SK-N-SH (cell line): ENCODE results near the gene DGLUCY.

ENCODE experiments used
- ELF1 ChIP-seq: IDR thresholded peaks from 2 replicates; pipeline ENCODE4 v1.4.0; 2012
- EZH2phosphoT487 ChIP-seq: fragments of 200-600 bp; sonication (generic); IDR thresholded peaks from 2 replicates; pipeline ENCODE4 v1.6.1; 2017; ENCODE audit warnings: low read depth, mixed run types, mild to moderate bottlenecking, antibody characterized with exemption, moderate library complexity, borderline replicate concordance
- JUND ChIP-seq: IDR thresholded peaks from 2 replicates; pipeline ENCODE4 v1.4.0; 2012
- NRF1 ChIP-seq: IDR thresholded peaks from 2 replicates; pipeline ENCODE4 v1.6.1; 2012; ENCODE audit warnings: low read depth, mild to moderate bottlenecking, low read length
- TAF1 ChIP-seq: IDR thresholded peaks from 2 replicates; pipeline ENCODE4 v1.6.1; 2012; ENCODE audit warnings: low read depth, mild to moderate bottlenecking, low read length, moderate library complexity, borderline replicate concordance
- TF ChIP-seq, protein P1 (sequence below): IDR thresholded peaks from 2 replicates; pipeline ENCODE4; 2012
- TF ChIP-seq, protein P2 (sequence below): IDR thresholded peaks from 2 replicates; pipeline ENCODE4 v1.4.0; 2012; ENCODE audit warnings: low read depth, borderline replicate concordance
- TF ChIP-seq, protein P3 (sequence below): fragments of 200-600 bp; sonication (generic); IDR thresholded peaks from 2 replicates; pipeline ENCODE4 v1.6.1; 2017; ENCODE audit warnings: antibody characterized with exemption, mild to moderate bottlenecking, moderate library complexity
- TF ChIP-seq, protein P4 (sequence below): IDR thresholded peaks from 2 replicates; pipeline ENCODE4 v1.6.1; 2012; ENCODE audit warnings: mild to moderate bottlenecking, low read depth, low read length, moderate library complexity

DNA sequence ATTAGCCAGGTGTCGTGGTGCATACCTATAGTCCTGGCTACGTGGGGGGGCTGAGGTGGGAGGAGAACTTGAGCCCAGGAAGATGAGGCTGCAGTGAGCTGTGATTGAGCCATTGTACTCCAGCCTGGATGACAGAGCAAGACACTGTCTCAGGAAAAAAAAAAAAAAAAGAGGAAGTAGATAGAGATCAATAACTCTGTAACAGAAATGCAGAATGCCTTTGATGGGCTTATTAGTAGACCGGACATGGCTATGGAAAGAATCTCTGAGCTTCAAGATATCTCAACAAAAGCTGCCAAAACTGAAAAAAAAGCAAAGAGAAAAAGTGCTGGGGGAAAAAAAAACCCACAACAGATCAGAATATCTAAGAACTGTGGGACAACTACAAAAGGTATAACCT lies 93.1 kb downstream of the DGLUCY start:
- no peak for TF ChIP-seq TAF1
- TF ChIP-seq ELF1, result no peak
- TF ChIP-seq, protein P1, sequence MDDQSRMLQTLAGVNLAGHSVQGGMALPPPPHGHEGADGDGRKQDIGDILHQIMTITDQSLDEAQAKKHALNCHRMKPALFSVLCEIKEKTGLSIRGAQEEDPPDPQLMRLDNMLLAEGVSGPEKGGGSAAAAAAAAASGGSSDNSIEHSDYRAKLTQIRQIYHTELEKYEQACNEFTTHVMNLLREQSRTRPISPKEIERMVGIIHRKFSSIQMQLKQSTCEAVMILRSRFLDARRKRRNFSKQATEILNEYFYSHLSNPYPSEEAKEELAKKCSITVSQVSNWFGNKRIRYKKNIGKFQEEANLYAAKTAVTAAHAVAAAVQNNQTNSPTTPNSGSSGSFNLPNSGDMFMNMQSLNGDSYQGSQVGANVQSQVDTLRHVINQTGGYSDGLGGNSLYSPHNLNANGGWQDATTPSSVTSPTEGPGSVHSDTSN, result no peak
- no peak for TF ChIP-seq NRF1
- TF ChIP-seq, protein P2, sequence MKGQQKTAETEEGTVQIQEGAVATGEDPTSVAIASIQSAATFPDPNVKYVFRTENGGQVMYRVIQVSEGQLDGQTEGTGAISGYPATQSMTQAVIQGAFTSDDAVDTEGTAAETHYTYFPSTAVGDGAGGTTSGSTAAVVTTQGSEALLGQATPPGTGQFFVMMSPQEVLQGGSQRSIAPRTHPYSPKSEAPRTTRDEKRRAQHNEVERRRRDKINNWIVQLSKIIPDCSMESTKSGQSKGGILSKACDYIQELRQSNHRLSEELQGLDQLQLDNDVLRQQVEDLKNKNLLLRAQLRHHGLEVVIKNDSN, result no peak
- TF ChIP-seq, protein P3, sequence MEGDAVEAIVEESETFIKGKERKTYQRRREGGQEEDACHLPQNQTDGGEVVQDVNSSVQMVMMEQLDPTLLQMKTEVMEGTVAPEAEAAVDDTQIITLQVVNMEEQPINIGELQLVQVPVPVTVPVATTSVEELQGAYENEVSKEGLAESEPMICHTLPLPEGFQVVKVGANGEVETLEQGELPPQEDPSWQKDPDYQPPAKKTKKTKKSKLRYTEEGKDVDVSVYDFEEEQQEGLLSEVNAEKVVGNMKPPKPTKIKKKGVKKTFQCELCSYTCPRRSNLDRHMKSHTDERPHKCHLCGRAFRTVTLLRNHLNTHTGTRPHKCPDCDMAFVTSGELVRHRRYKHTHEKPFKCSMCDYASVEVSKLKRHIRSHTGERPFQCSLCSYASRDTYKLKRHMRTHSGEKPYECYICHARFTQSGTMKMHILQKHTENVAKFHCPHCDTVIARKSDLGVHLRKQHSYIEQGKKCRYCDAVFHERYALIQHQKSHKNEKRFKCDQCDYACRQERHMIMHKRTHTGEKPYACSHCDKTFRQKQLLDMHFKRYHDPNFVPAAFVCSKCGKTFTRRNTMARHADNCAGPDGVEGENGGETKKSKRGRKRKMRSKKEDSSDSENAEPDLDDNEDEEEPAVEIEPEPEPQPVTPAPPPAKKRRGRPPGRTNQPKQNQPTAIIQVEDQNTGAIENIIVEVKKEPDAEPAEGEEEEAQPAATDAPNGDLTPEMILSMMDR, result no peak
- no peak for TF ChIP-seq JUND
- TF ChIP-seq, protein P4, sequence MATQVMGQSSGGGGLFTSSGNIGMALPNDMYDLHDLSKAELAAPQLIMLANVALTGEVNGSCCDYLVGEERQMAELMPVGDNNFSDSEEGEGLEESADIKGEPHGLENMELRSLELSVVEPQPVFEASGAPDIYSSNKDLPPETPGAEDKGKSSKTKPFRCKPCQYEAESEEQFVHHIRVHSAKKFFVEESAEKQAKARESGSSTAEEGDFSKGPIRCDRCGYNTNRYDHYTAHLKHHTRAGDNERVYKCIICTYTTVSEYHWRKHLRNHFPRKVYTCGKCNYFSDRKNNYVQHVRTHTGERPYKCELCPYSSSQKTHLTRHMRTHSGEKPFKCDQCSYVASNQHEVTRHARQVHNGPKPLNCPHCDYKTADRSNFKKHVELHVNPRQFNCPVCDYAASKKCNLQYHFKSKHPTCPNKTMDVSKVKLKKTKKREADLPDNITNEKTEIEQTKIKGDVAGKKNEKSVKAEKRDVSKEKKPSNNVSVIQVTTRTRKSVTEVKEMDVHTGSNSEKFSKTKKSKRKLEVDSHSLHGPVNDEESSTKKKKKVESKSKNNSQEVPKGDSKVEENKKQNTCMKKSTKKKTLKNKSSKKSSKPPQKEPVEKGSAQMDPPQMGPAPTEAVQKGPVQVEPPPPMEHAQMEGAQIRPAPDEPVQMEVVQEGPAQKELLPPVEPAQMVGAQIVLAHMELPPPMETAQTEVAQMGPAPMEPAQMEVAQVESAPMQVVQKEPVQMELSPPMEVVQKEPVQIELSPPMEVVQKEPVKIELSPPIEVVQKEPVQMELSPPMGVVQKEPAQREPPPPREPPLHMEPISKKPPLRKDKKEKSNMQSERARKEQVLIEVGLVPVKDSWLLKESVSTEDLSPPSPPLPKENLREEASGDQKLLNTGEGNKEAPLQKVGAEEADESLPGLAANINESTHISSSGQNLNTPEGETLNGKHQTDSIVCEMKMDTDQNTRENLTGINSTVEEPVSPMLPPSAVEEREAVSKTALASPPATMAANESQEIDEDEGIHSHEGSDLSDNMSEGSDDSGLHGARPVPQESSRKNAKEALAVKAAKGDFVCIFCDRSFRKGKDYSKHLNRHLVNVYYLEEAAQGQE, result no peak
- no peak for TF ChIP-seq EZH2phosphoT487
